ENCODE data around the gene LVRN. TPM values are rescaled to one million over a fixed set of nuclear protein-coding genes. Genes with fewer than 3 reads are reported as not detected.

LVRN gene
- total RNA-seq, 1 donor from 2014 or later: 2.4 TPM

DNA sequence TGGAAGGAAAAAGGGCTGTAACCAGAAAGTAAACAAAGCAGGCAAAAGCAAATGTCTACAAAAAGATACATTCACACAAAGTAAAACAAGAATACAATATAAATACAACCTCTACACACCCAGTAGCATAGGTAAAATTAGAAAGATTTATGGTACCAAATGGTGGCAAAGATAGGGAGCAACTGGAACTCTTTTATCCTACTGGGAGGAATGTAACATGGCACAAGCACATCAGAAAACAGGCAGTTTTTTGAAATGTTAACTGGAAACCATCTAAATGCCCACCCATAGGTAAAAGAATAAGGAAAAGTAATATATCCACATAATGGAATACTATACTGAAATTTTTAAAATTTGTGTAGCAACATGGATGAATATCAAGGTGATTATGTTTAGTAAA lies 61.3 kb downstream of the LVRN start:
- no peak for DNase-seq (ENCODE audit: low spot score)

DNA sequence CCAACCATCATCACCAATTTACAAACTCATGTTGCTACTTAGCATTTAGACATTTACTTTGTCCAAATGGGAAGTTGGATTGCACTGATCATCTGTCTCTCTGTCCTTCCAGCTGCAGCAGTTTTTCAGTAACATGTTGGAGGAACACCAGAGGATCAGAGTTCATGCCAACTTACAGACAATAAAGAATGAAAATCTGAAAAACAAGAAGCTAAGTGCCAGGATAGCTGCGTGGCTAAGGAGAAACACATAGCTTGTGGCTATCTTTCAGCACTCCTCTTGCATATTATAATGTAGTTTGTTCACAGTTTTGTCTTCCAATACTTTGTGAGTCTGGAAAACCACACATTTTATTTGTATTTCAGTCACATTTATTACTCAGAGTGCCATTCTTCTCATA lies 63.6 kb downstream of the LVRN start:
- DNase-seq (ENCODE audit: low spot score): no peak

DNA sequence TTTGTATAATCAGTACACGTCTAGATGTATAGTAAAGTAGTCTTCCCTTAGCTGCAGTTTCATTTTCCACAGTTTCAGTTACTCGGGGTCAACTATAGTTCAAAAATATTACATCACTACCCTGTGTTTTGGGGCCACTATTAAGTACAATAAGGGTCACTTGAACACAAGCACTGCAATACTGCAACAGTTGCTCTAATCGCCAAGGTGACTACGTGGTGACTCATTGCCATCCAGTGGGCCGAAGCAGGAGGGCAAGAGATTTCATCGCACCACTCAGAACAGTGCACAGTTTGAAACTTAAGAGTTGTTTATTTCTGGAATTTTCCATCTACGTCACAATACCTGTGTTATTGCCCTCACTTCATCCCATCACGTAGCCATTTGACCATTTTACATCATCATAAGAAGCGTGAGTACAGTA lies 69.8 kb downstream of the LVRN start, which contains the start of gene ARL14EPL:
TSS of gene ARL14EPL (plus strand) at position 379 of the 424 bp plus-strand sequence. CDS start 18,994 bp downstream, outside the sequence.
- peak; percentile 43 for DNase-seq (ENCODE audit: low spot score)

DNA sequence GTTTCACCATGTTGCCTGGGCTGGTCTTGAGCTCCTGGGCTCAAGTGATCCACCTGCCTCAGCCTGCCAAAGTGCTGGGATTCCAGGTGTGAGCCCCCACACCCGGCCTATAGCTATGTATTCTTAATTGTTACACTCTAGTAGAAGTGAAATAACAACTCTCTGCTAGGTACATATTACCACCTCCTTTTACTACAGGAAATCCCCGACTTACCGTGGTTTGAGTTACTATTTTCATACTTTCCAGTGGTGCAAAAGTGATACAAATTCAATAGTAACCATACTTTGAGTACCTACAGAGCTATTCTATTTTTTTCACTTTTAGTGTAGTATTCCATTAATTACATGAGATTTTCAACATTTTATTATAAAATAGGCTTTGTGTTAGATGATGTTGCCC lies 70.7 kb downstream of the LVRN start:
- DNase-seq (ENCODE audit: low spot score): no peak

DNA sequence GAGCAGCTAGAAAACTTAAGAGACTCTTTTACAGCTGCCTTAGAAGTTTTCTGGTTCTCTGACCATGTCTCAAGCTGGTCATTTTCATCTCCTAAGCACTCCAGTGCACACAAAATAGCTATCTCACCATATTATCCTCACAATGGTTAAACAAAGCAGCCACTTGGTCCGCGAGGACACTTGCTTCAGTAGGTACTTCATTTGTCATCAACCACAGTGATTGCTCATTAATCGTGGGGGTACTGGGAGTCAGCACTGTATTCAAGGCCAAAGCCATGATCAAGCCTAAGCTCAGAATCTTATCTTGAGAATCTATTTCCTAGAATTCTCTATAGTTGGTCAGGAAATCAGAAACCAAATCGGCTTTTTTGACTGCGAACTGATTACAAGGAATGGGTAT lies 72.8 kb downstream of the LVRN start:
- DNase-seq (ENCODE audit: low spot score): no peak

DNA sequence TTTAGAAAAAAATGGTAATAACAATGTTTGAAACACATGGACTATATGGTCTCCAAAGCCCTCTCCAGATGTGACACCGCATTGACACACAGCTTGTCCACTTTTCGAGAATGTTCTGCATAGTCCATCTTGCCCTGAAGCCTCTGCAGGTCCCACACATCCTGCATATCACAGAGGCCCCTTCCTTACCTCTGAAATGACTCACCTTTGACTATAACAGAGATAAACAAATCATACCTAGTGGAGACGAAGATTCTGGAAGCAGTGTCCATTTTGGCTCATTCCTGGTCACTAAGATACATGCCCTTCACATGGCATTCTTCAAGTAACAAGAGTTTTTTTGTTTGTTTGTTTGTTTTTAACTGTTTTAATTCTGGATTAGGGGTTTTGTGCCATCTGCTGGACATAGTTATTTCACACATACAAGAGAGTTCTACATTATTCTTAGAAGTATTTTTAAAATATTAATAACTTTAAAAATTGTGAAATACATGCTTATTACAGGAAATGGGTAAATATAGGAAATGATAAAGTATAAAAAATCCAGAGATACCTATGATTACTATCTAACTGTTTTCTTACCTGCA lies 75.1 kb downstream of the LVRN start:
- DNase-seq (ENCODE audit: low spot score): no peak

DNA sequence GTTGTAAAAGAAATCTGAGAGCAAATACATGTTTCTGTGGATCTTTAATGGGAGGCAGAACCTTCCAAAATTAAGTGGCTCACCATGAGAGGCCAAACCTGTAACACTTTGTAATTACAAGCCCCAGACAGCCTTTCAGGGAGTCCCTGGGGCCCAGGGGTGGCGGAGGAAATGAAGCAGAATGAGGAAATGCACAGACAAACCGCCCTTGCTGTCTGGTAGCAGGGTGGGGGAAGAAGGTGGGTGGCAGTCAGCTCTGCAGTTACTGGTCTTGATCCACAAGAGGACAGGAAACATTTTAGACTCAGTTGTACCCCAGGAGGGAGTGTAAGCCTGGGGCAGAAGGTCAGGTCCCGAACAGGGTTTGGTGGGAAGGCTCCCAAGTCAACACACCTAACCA lies 76.5 kb downstream of the LVRN start:
- no peak for DNase-seq (ENCODE audit: low spot score)

DNA sequence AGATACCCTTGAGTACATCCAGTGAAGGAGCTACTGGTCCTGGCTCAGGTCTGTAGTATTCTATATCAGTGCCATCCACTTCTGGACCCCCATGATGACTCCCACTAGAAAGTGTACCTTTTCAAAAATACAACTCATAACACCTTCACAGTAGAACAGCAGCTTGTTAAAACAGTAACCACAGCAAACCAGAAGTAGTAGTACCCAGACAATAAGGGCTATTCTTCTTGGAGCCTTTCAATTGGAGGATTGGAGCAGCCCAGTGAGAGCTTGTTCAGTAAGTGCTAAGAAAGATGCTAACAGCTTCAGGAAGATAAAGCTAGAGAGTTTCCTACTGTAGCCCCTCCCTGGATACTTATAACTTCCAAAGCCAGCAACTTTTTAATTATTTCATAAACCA lies 80.1 kb downstream of the LVRN start:
- no peak for DNase-seq (ENCODE audit: low spot score)

DNA sequence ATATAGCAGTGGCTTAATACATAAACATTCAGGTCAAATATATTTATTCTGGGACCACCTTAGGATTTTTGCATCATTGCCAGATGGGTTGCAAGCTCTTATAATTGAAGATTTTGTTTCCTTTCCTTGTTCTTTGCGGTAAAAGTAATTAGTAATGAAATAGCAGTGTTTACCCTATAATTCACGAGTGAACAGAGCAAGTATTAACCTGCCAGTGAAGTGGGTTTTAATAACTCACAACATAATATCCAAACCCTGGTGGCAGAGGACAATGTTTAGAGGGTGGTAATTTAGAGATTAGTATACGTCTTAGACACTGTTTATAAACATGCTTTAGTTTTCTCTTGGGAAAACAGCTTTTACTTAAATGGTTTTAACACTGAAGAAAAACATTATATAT lies 81.8 kb downstream of the LVRN start:
- no peak for DNase-seq (ENCODE audit: low spot score)

DNA sequence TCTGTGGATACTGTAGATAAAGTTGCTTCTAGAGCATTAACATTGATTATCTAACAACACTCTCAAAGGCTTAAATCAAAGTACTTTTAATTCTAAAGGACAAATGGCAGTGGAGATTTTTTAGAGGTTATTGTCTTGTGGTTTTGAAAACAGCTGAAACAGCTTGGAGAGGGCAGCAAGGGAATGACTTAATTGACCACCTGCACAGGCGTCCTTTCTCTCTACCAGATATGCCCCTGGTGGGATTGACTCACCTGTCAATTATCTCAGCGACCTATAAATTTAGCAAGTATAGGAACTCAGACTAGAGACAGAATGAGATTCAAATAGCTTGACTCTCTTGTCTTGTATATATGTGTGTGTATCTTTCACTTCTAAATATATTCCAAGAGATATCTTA lies 83.5 kb downstream of the LVRN start:
- no peak for DNase-seq (ENCODE audit: low spot score)

DNA sequence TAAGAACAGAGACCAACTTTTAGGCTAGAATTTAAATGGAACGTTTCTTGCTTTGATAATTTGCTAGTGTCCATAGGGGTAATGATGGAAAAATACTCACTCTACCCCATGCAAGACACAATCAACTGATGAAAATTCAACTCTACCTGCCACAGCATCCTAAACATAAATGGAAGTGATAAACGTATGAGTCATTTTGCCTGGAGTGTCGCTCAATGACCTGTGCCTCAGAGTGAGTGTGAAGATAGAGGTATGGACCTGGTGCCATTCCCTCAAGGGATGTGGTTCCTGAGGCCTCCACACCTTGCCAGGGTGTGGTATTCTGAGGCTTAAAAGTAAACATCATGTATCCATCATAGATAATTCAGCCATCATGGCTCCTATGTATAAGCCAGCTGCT lies 84.0 kb downstream of the LVRN start:
- DNase-seq (ENCODE audit: low spot score): no peak

DNA sequence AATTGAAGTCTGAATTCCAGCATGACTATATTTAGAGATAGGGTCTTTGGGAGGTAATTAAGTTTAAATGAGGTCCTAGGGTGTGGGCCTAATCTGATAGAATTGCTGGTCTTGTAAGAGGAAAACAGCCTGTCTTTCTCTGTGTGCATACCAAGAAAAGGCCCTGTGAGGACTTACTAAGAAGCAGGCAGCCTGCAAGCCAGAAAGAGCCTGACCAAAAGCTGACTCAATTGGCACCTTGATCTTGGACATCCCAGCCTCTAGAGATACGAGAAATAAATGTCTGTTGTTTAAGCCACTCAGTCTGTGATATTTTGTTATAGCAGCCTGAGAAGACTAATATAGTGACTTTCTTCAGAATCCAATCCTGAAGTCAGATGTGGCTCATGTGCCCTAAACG lies 84.5 kb downstream of the LVRN start:
- no peak for DNase-seq (ENCODE audit: low spot score)

DNA sequence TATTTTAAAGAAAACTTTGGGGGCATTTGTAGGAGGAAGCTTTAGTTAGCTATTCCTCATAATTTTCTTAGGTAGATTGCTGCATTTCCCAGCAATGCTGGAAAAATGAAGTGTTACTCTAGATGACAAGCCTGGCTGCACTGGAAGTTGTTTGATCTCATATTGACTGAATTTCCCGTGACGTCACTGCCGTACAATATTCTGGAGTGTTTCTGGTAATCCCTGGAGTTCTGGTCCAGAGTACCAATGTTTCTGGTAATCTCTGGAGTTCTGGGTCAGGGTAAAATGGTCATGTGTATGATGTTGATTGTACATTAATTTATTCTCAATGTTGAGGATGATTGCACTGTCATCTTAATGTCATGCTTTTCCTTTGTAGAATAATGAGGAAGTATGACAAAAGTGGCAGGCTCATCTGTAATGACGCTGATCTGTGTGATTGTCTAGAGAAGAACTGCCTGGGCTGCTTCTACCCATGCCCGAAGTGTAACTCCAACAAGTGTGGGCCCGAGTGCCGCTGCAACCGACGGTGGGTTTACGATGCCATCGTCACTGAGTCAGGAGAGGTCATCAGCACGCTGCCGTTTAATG lies 96.2 kb downstream of the LVRN start:
- no peak for DNase-seq (ENCODE audit: low spot score)

DNA sequence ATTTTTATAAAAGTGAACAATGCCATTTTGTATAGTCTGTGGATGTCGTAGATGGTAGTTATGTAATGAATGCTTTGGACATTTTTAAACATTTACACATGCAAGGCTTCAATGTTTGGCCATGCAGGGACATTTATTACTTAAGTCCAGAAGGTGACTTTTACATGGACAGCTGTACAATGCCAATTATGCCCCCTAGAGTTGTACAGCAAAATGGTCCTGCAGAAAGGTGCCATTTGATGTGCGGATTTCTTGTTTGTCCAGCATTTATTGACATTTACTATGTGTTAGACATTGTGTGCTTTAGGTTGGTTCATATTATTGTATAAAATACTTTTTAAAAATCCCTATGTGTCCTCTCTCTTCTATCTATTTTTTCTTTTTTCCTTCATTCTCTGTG lies 100.1 kb downstream of the LVRN start:
- no peak for DNase-seq (ENCODE audit: low spot score)

DNA sequence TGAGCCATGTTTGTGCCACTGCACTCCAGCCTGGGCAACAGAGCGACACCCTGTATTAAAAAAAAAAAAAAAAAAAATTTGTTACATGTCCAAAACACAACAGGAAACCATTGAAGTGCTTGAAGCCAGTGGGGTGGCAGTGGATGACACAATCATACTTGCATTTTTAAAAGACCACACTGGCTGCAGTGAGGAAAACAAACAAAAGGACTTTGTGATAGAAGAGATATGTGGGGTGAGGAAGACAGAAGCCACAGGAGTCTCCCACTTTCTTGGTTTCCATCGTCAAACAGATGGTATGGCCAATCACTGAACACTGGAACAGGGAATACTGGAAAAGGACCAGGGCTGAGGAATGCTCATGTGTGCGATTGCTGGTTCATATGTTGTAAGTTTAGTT lies 101.7 kb downstream of the LVRN start:
- DNase-seq (ENCODE audit: low spot score): no peak

DNA sequence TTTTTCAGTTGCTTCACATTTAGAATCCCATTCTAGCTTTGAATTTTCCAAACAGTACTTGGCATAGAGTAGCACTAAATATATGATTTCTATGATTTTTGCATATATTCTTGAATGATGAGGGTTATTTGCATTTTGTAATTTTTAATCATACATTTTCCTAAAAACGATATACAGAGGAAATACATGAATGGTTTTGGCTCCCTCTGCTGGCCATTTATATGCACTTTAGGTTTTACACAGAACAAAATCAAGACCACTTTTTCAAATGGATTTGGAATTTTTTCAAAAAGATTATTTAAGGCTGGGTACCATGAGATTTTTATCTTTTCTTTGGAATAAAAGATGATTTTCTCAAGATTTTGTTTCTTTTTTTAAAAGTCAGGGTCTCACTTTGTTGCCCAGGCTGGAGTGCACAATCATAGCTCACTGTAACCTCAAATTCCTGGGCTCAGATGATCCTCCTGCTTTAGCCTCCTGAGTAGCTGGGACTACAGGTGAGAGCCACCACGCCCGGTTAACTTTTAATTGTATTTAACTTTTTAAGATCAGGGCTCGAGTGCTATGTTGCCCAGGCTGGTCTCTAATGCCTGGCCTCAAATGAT lies 105.9 kb downstream of the LVRN start:
- DNase-seq (ENCODE audit: low spot score): peak; percentile 61

DNA sequence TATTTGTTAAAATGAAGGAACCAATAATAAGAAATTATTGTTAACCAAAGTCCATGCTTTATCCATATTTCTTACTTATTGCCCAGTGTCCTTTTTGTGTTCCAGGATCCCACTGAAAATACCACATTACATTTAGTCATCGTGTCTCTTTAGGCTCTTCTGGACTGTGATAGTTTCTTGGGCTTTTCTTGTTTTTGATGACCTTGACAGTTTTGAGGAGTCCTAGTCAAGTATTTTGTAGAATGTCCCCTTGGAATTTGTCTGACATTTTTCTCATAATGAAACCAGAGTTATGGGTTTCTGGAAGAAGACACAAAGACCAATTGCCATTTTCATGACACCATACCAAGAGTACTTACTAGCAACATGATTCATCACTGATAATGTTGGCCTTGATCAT lies 108.9 kb downstream of the LVRN start:
- DNase-seq (ENCODE audit: low spot score): no peak

DNA sequence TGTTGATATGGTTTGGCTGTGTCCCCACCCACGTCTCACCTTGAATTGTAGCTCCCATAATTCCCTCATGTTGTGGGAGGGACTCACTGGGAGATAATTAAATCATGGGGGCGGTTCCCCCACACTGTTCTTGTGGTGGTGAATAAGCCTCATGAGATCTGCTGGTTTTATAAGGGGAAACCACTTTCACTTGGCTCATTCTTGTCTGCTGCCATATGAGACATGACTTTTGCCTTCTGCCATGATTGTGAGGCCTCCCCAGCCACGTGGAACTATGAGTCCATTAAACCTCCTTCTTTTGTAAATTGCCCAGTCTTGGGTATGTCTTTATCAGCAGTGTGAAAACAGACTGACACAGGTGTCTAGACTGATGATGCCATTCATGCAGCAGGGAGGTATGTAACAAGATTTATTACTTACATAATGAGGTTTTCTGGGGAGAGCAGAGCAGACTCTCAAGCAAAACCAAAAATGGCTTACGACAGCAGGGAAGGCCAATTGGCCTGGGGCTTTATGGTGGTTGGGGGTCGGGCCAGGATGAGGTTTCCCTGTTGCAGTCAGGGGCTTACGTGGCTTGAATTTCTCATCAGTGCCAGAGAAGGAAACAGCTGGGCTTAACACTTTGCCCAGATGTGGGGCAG lies 113.0 kb downstream of the LVRN start:
- DNase-seq (ENCODE audit: low spot score): no peak

DNA sequence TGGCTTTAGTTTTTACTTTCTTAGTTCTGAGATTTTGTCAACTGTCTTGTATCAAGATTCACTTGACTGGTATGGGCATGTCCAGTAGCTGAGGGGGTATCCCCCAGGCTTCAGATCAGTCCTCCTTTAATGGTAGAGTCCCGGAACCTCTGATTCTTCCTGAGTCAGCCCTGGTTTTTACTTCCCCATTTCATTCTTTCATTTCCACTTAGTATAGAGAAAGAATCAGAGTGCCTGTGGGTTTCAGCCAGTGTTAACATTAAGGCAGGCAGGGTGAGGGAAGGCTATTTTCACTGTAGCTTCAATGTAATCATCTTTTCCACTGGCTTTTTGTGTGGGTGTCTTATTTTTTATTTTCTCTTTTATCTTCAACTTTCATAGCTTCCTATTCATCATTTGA lies 114.2 kb downstream of the LVRN start:
- no peak for DNase-seq (ENCODE audit: low spot score)
